Esophagus muscularis mucosa (tissue), 4 donors: ENCODE results near the gene CPNE8. TPM values are rescaled to one million over a fixed set of nuclear protein-coding genes. Genes with fewer than 3 reads are reported as not detected.

ENCODE experiments used
- DNase-seq: peaks from one replicate; pipeline ENCODE4 v3.0.0-alpha.2; 2017; ENCODE audit errors: extremely low spot score
- H3K27ac ChIP-seq, 4 donors: fragments of 200-600 bp; sonication (generic); replicated peaks in 1 of 4; 1 replicate in 3 of 4; 2 replicates in 1 of 4; pipeline ENCODE4 v1.5.1; 2016 to 2019; ENCODE audit warnings: mild to moderate bottlenecking in 1 of 4
- H3K27me3 ChIP-seq, 4 donors: fragments of 200-600 bp; sonication (generic); one replicate each; pipeline versions ENCODE4 v1.5.1 to v1.6.0; 2016 to 2019
- H3K36me3 ChIP-seq, 4 donors: fragments of 200-600 bp; sonication (generic); one replicate each; pipeline ENCODE4 v1.5.1; 2016 to 2019
- H3K4me1 ChIP-seq, 4 donors: fragments of 200-600 bp; sonication (generic); one replicate each; pipeline ENCODE4 v1.5.1; 2016 to 2019
- H3K4me3 ChIP-seq, 4 donors: fragments of 200-600 bp; sonication (generic); 1 replicate in 2 of 4; 2 replicates in 2 of 4; pipeline ENCODE4 v1.5.1; 2016 to 2019; ENCODE audit warnings: mild to moderate bottlenecking in 4 of 4, moderate library complexity in 1 of 4
- H3K9me3 ChIP-seq, 4 donors: fragments of 200-600 bp; sonication (generic); 1 replicate in 3 of 4; 2 replicates in 1 of 4; pipeline ENCODE4 v1.5.1; 2016 to 2019
- CTCF ChIP-seq, 3 experiments: fragments of 200-600 bp in 2 of 3; fragments of 450-650 bp in 1 of 3; sonication (generic) in 2 of 3; IDR thresholded peaks; one replicate each; pipeline ENCODE4 v1.5.1; 2017 to 2019; ENCODE audit warnings: antibody characterized with exemption in 3 of 3, mild to moderate bottlenecking in 2 of 3, moderate library complexity in 1 of 3
- EP300 ChIP-seq: sonication (generic); formaldehyde crosslinking; IDR thresholded peaks from one replicate; pipeline ENCODE4 v1.6.1; 2017; ENCODE audit warnings: antibody characterized with exemption
- POLR2A ChIP-seq: fragments of 450-650 bp; IDR thresholded peaks from one replicate; pipeline ENCODE4 v1.6.1; 2017; ENCODE audit warnings: antibody characterized with exemption, moderate library complexity, mild to moderate bottlenecking, low read depth
- POLR2AphosphoS5 ChIP-seq, 2 donors: sonication (generic); formaldehyde crosslinking; IDR thresholded peaks; one replicate each; pipeline ENCODE4 v1.6.1; 2017; ENCODE audit warnings: antibody characterized with exemption in 2 of 2
- WGBS: methylation state at CpG from one replicate; pipeline ENCODE4 v1.1.5; 2018; 5-methylcytosine and 5-hydroxymethylcytosine counted together
- intact Hi-C: fragments of 100-400 bp; cut with DNase I; formaldehyde crosslinking; loops from one replicate; pipeline ENCODE4 v1.15.1; 2023
- total RNA-seq, 4 donors: library from RNA; depleted of rRNA; stranded (reverse); fragments of >200 nt; gene quantifications; one replicate each; pipeline versions ENCODE4 v1.1.0 to v1.2.1, GENCODE V29; 2016

Gene CPNE8
- total RNA-seq, 4 donors from 2014 or later, result 12.8 to 34.0 (median 21.3) TPM

- no peak for DNase-seq
- Histone ChIP-seq H3K27me3 (no peaks in the 10 kb centered on the region), H3K27ac (peak overlapping the region; percentile 90 to 98 (median 92)), H3K9me3 (no peaks in the 10 kb centered on the region), H3K4me1 (peaks cover 4 to 38% (median 27%) of the 10 kb centered on the region in 4 donors), H3K36me3 (no peaks in the 10 kb centered on the region), H3K4me3 (peak overlapping the region; percentile 73 to 86 (median 80))
- TF ChIP-seq POLR2AphosphoS5 (IDR thresholded peaks at IDR 0.05) (no peak), POLR2A (no peak), CTCF (IDR thresholded peaks at IDR 0.05) (no peak), EP300 (no peak)
- intact Hi-C loops, result loop anchor here (10.0 kb wide), 1 partner anchor 201 kb away; no protein-coding TSS in a partner anchor
- 60% methylated on average over 3 of the region's 3 CpGs for WGBS
Observed at GRCh38 chr12:38903596-38903995, 1.8 kb downstream of the CPNE8 start.

- intact Hi-C loops, result no loop called here
- 77% methylated on average over 2 of the region's 2 CpGs for WGBS
- H3K27me3 ChIP-seq, result no peaks in the 10 kb centered on the region
- H3K9me3 ChIP-seq, result no peaks in the 10 kb centered on the region
- no peak overlapping the region for H3K4me3 ChIP-seq
- peaks cover 0 to 49% (median 21%) of the 10 kb centered on the region in 4 donors for H3K4me1 ChIP-seq
- H3K36me3 ChIP-seq, result no peaks in the 10 kb centered on the region
- TF ChIP-seq POLR2AphosphoS5 (IDR thresholded peaks at IDR 0.05), result no peak
- TF ChIP-seq CTCF (IDR thresholded peaks at IDR 0.05), result no peak
- TF ChIP-seq POLR2A, result no peak
- TF ChIP-seq EP300, result no peak
- no peak for DNase-seq
- H3K27ac ChIP-seq, result no peak overlapping the region
Observed at GRCh38 chr12:38898001-38898684, 7.2 kb downstream of the CPNE8 start.

- Histone ChIP-seq H3K27ac (no peak overlapping the region), H3K36me3 (no peaks in the 10 kb centered on the region), H3K9me3 (no peaks in the 10 kb centered on the region), H3K4me1 (peaks cover 0 to 62% (median 27%) of the 10 kb centered on the region in 4 donors), H3K27me3 (no peaks in the 10 kb centered on the region), H3K4me3 (no peak overlapping the region)
- DNase-seq, result no peak
- TF ChIP-seq EP300, result no peak
- TF ChIP-seq CTCF (IDR thresholded peaks at IDR 0.05), result no peak
- no peak for TF ChIP-seq POLR2A
- TF ChIP-seq POLR2AphosphoS5 (IDR thresholded peaks at IDR 0.05), result no peak
- WGBS, result 80% methylated on average over 1 of the region's 1 CpG
- intact Hi-C loops, result no loop called here
Observed at GRCh38 chr12:38895446-38895845, 9.9 kb downstream of the CPNE8 start.

DNA sequence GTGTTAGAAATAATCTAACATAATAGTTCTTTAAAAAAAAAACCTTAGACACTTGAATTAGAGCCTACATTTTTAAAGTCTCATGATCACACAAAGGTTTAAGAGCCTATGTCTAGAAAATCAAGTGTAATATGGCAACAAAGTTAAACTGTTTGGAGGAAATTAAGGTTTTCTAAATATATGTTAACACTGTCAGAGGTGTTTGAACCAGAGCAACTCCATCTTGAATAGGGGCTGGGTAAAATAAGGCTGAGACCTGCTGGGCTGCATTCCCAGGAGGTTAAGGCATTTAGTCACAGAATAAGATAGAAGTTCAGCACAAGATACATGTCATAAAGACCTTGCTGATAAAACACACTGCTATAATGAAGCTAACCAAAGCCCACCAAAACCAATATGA lies 12.4 kb downstream of the CPNE8 start:
- no peak for TF ChIP-seq POLR2A
- TF ChIP-seq EP300, result no peak
- no peak for TF ChIP-seq POLR2AphosphoS5 (IDR thresholded peaks at IDR 0.05)
- TF ChIP-seq CTCF (IDR thresholded peaks at IDR 0.05), result no peak
- H3K4me3 ChIP-seq, result no peak overlapping the region
- H3K27ac ChIP-seq, result no peak overlapping the region
- H3K27me3 ChIP-seq, result no peaks in the 10 kb centered on the region
- no peaks in the 10 kb centered on the region for H3K36me3 ChIP-seq
- DNase-seq, result no peak
- H3K9me3 ChIP-seq, result no peaks in the 10 kb centered on the region
- peaks cover 0 to 67% (median 36%) of the 10 kb centered on the region in 4 donors for H3K4me1 ChIP-seq
- intact Hi-C loops, result no loop called here
